Pancreas (tissue), 10 donors: ENCODE results near the gene SHISA7. TPM values are rescaled to one million over a fixed set of nuclear protein-coding genes. Genes with fewer than 3 reads are reported as not detected.
"Not testable (repeated sequence)": the region's sequence is repeated elsewhere in the genome, so short reads cannot be mapped to it uniquely, and the experiment has no call there.

ENCODE experiments used
- ATAC-seq, 4 donors: fragments of 200-7000 bp; cut with Tn5 transposase; one replicate each; pipeline versions ENCODE4 v1.8.0 to v1.9.1; 2020; ENCODE audit warnings: mild to moderate bottlenecking in 4 of 4, moderate library complexity in 4 of 4
- DNase-seq, 6 donors: peaks; one replicate each; pipeline ENCODE4 v3.0.0-alpha.2; 2020
- FAIRE-seq: peaks from 2 replicates; lab custom pipeline; 2012; peaks lifted over from hg19 to GRCh38; lab: Jason Lieb, UNC
- H3K27ac ChIP-seq, 4 donors: fragments of 200-600 bp; sonication (generic); 1 replicate in 3 of 4; 2 replicates in 1 of 4; pipeline versions ENCODE4 v1.5.0 to v1.8.0; 2020
- H3K27me3 ChIP-seq, 4 donors: fragments of 200-600 bp; one replicate each; pipeline ENCODE4 v1.8.0; 2021
- H3K36me3 ChIP-seq, 3 donors: fragments of 200-600 bp; sonication (generic) in 1 of 3; one replicate each; pipeline versions ENCODE4 v1.5.0 to v1.8.0; 2020 to 2021
- H3K4me1 ChIP-seq, 3 donors: fragments of 200-600 bp; one replicate each; pipeline ENCODE4 v1.8.0; 2021
- H3K4me3 ChIP-seq, 4 donors: fragments of 200-600 bp; sonication (generic) in 2 of 4; one replicate each; pipeline versions ENCODE4 v1.5.0 to v1.8.0; 2020 to 2021
- H3K9me3 ChIP-seq, 4 donors: fragments of 200-600 bp; one replicate each; pipeline ENCODE4 v1.8.0; 2021
- CTCF ChIP-seq, 4 donors: fragments of 200-600 bp; sonication (generic) in 3 of 4; IDR thresholded peaks; one replicate each; pipeline versions ENCODE4 v1.5.0 to v1.8.0; 2021; ENCODE audit warnings: antibody characterized with exemption in 4 of 4
- WGBS, 2 donors: extraction: QIAGEN DNeasy Blood & Tissue Kit; methylation state at CpG; one replicate each; pipeline ENCODE4 v1.1.7; 2013; 5-methylcytosine and 5-hydroxymethylcytosine counted together
- intact Hi-C, 3 donors: fragments of 100-400 bp; cut with DNase I; formaldehyde crosslinking; loops; one replicate each; pipeline versions ENCODE4 v1.11.1 to v1.14.2; 2022
- polyA plus RNA-seq, 2 donors: library from polyadenylated mRNA; stranded (reverse); fragments of 200-250 nt; gene quantifications; one replicate each; pipeline ENCODE4 v1.2.3, GENCODE V29; 2013
- total RNA-seq, 6 donors: library from RNA; stranded (reverse); fragmentation: NEBNext Ultra II Directional in 4 of 6; extraction: Animal tissue kit (Norgen Biotek cat#: 25700) in 4 of 6; gene quantifications; one replicate each; pipeline versions ENCODE4 v1.2.1 to v1.2.4, GENCODE V29; 2021 to 2023
- donor health status: healthy with polysubstance abuse.
- donor health status: DM: no; HTN: no; CAD: no; lungs with moderate emphysema.
- donor health status: DM: no; HTN: no; CAD: no.
- donor health status: control.
- donor health status: control.
- donor health status: Bipolar disorder and iron deficiency.
- donor health status: DM: yes; HTN: yes; CAD: no.
- donor health status: DM: no; HTN: no; CAD: no.
- donor health status: DM: no; HTN: no; CAD: no.
- donor health status: DM: yes; HTN: yes; CAD: no.

The SHISA7 gene
- total and polyA plus RNA-seq, 8 donors, result 0.04 to 0.33 (median 0.06) TPM; not detected in 3

DNA sequence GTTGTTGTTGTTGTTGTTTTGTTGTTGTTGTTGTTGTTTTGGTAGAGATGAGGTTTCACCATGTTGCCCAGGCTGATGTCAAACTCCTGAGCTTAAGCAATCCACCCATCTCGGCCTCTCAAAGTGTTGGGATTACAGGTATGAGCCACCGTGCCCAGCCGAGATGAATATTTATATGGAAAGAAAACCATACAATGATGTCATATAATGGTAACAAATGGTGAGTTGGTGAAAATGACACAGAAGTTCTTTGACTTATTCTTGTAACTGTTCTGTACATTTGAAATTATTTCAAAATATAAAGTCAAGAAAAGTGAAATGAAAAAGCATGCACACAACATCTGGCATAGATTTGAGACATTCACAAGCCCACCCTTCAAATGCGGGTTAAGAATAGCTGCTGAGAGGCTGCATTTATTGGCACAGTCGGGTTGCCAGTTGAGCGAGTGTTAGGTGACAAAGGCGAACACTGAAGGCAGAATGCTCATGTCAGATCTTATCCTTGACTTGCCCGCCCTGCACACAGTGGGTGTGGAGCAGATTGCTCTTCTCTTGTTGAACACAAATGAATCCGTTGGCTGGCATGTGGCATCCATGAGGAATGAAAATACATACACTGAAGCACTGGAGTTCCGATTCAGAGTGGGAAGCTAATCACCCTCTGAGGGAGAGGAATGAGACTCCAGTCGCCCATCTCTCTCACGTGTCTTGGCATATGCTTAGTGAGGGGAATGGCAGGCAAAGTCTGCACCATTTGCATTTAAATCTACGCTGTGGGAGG lies 19.7 kb downstream of the SHISA7 start:
- H3K36me3 ChIP-seq, result no peaks in the 10 kb centered on the region
- no peak overlapping the region for H3K4me3 ChIP-seq
- no peaks in the 10 kb centered on the region for H3K27me3 ChIP-seq
- H3K4me1 ChIP-seq, result no peaks in the 10 kb centered on the region
- ATAC-seq, result no peak
- no peak for FAIRE-seq
- intact Hi-C loops, result no loop called here
- TF ChIP-seq CTCF (IDR thresholded peaks at IDR 0.05), result no peak
- no peak overlapping the region for H3K27ac ChIP-seq
- no peak for DNase-seq
- no peaks in the 10 kb centered on the region for H3K9me3 ChIP-seq
- WGBS, 2 donors, result 57 to 62% methylated on average over 13 of the region's 13 CpGs

DNA sequence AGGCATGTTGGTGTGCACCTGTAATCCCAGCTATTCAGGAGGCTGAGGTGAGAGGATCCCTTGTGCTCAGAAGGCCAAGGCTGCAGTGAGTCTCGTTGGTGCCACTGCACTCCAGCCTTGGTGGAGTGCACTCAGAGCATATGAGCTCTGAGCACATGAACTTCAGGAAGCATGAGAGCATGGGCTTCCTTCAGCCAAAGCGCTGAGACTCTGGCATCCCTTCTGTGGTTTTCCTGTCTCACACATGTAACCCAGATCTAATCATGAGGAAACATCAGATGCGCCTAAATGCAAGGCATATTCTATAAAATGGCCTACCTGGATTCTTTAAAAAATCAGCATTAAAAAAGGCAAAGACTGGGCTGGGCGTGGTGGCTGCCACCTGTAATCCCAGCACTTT lies 21.8 kb downstream of the SHISA7 start:
- H3K27ac ChIP-seq, H3K9me3 ChIP-seq, ATAC-seq, H3K4me3 ChIP-seq, DNase-seq, intact Hi-C loops, H3K36me3 ChIP-seq, FAIRE-seq, H3K4me1 ChIP-seq, H3K27me3 ChIP-seq: not testable (repeated sequence)
- WGBS, 2 donors, result 55 to 64% methylated on average over 4 of the region's 4 CpGs

DNA sequence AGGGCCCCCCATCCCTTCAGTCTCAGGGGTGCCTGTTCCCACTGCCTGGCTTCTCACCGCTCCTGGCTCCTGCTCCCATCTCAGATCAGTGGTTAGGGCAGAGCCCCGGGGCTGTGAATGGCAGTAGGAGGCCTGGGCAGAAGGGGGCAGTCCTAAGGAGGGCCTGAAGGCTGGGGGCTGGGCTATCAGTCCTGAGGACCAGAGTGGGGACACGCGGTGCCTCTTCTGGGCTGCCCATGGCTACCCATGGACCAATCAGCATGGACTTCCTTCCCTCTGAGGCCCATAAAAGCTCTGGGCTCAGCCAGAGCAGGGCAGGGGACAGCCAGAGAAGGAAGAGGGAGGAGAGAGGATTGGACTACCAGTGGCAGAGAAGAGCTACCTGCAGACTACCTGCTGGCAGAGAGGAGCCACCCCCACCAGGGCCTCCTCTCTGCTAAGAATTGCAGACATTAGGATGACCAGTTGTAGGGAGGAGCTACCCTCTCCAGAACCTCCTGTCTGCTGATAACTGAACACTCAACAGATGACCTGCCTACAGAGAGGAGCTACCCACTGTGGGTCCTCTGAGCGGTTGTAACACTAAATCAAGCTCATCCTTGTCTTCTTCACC lies 23.4 kb downstream of the SHISA7 start:
- DNase-seq (no peak), ATAC-seq (no peak), FAIRE-seq (no peak)
- Histone ChIP-seq H3K27ac (no peak overlapping the region), H3K27me3 (no peaks in the 10 kb centered on the region), H3K36me3 (no peaks in the 10 kb centered on the region), H3K9me3 (no peaks in the 10 kb centered on the region), H3K4me3 (no peak overlapping the region), H3K4me1 (no peaks in the 10 kb centered on the region)
- 51 to 55% methylated on average over 5 of the region's 5 CpGs for WGBS, 2 donors
- intact Hi-C loops, result loop anchor here in 2 of 3 donors (5.0 to 10.0 kb wide), 2 partner anchors 275 to 277 kb away; partner anchors contain the start of gene TNNT1 (in 1 of the 2)
- TF ChIP-seq CTCF (IDR thresholded peaks at IDR 0.05), result no peak

- no peaks in the 10 kb centered on the region for H3K9me3 ChIP-seq
- H3K4me3 ChIP-seq, result no peak overlapping the region
- H3K4me1 ChIP-seq, result no peaks in the 10 kb centered on the region
- no peaks in the 10 kb centered on the region for H3K36me3 ChIP-seq
- DNase-seq (no peak), ATAC-seq (no peak), FAIRE-seq (no peak)
- no peak overlapping the region for H3K27ac ChIP-seq
- H3K27me3 ChIP-seq, result no peaks in the 10 kb centered on the region
- intact Hi-C loops, result loop anchor here in 2 of 3 donors (5.0 to 10.0 kb wide), 2 partner anchors 274 to 277 kb away; partner anchors contain the start of gene TNNT1 (in 1 of the 2)
- no peak for TF ChIP-seq CTCF (IDR thresholded peaks at IDR 0.05)
- 38 to 48% methylated on average over 5 of the region's 5 CpGs for WGBS, 2 donors
These were observed 24.0 kb downstream of the SHISA7 start for GRCh38 chr19:55419103-55419502.

DNA sequence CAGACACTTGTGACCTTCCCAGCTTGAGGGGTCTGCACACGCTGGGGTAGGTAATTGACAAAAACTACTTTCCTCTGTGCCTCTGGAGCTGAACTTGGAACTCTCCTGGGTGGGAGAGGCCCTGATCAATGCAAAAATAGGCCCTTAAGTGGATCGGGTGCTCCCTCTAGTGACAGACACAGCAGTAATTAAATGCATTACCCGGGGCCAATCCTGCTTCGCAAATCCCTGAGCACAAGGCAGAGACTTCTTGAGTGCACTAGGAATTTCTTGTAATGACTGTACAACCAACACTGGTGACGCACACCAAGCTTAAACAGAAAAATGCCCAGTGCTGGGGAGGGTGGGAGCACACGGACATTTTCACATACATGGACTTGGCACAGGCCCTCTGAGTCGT lies 24.9 kb downstream of the SHISA7 start:
- no peaks in the 10 kb centered on the region for H3K4me1 ChIP-seq
- DNase-seq (peak in 3 of 6 donors; percentile 40 to 68 (median 45)), ATAC-seq (peak; percentile 75 to 99 (median 94)), FAIRE-seq (no peak)
- 10 to 14% methylated on average over 7 of the region's 7 CpGs for WGBS, 2 donors
- no peaks in the 10 kb centered on the region for H3K36me3 ChIP-seq
- intact Hi-C loops, result loop anchor here in 2 of 3 donors (5.0 to 10.0 kb wide), 2 partner anchors 273 to 276 kb away; partner anchors contain the start of gene TNNT1 (in 1 of the 2)
- H3K27me3 ChIP-seq, result no peaks in the 10 kb centered on the region
- no peak overlapping the region for H3K27ac ChIP-seq
- no peak overlapping the region for H3K4me3 ChIP-seq
- TF ChIP-seq CTCF (IDR thresholded peaks at IDR 0.05), result peak in 2 of 4 donors; percentile 36 to 55
- no peaks in the 10 kb centered on the region for H3K9me3 ChIP-seq
